GM12873 (cell line): ENCODE data around the gene NCOA4.
"Not testable (repeated sequence)": the region's sequence is repeated elsewhere in the genome, so short reads cannot be mapped to it uniquely, and the experiment has no call there.

ENCODE experiments used
- TF ChIP-seq, protein P1 (sequence below): IDR thresholded peaks from 2 replicates; pipeline ENCODE4 v1.5.1; 2012; ENCODE audit warnings: low read depth, mild to moderate bottlenecking, moderate library complexity, low read length, control low read depth; ENCODE audit not compliant: insufficient read depth; ENCODE audit errors: missing control alignments

NCOA4 gene

DNA sequence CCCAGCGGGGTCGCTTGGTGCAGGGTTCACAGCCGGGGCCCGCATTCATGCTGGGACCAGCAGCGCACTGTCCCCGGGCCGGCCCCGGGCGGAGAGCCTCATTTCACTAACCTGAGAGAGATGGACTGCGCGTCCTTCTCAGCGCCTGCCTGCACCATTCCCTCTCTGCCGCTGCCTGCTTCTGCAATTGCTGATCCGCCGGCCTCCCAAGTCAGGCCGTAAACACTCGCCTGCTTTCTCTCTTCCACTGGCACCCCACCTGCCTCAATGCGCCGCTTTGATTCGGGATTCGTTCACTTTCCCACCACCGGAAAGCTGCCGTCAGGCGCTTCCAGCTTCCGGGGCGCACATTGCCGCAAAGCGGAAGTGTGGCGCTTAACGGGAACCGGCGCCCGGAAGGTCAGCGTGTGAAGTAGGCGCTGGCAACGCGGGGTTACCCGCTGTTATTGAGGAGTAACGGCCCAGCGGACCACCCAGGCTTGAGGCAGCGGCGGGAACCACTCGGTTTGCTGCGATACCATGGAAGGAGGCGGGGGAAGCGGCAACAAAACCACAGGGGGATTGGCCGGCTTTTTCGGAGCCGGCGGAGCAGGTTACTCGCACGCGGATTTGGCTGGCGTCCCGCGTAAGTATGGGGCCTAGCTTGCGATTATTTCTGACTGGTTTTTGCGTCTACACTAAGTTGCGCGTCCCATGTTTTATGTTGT lies 58.2 kb downstream of the NCOA4 start, which contains the start of gene TIMM23:
Gene TIMM23, plus strand, starts transcription at position 384 of the 707 bp plus-strand sequence. Its CDS starts 136 bp downstream, at position 520.
- TF ChIP-seq, protein P1, sequence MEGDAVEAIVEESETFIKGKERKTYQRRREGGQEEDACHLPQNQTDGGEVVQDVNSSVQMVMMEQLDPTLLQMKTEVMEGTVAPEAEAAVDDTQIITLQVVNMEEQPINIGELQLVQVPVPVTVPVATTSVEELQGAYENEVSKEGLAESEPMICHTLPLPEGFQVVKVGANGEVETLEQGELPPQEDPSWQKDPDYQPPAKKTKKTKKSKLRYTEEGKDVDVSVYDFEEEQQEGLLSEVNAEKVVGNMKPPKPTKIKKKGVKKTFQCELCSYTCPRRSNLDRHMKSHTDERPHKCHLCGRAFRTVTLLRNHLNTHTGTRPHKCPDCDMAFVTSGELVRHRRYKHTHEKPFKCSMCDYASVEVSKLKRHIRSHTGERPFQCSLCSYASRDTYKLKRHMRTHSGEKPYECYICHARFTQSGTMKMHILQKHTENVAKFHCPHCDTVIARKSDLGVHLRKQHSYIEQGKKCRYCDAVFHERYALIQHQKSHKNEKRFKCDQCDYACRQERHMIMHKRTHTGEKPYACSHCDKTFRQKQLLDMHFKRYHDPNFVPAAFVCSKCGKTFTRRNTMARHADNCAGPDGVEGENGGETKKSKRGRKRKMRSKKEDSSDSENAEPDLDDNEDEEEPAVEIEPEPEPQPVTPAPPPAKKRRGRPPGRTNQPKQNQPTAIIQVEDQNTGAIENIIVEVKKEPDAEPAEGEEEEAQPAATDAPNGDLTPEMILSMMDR, result not testable (repeated sequence)
